H1 (cell line): ENCODE measurements around the gene KCNT1. TPM values are rescaled to one million over a fixed set of nuclear protein-coding genes. Genes with fewer than 3 reads are reported as not detected.

ENCODE experiments used
- CTCF ChIA-PET: fragments of 300-600 bp; sonication (Branson Sonifier 250); formaldehyde crosslinking; loops from one replicate; lab custom pipeline; 2021; ENCODE audit not compliant: partially characterized antibody; lab: Charles Lee
- POLR2A ChIA-PET: fragments of 300-600 bp; sonication (Branson Sonifier 250); formaldehyde crosslinking; loops from one replicate; lab custom pipeline; 2021; ENCODE audit warnings: inconsistent platforms; ENCODE audit not compliant: partially characterized antibody; lab: Charles Lee
- DNase-seq, 2 experiments: peaks; one replicate each; pipeline versions ENCODE4 v3.0.0 to v3.0.0-alpha.2; 2010 to 2022; ENCODE audit warnings: low spot score in 2 of 2, low read depth in 1 of 2, mixed read lengths in 1 of 2
- FAIRE-seq: peaks from 2 replicates; lab custom pipeline; 2011; peaks lifted over from hg19 to GRCh38; lab: Jason Lieb, UNC
- H2AFZ ChIP-seq: 2 replicates; pipeline ENCODE4 v1.8.1; 2012; ENCODE audit warnings: low read length, inconsistent platforms
- H2AK5ac ChIP-seq: 2 replicates; pipeline ENCODE4 v1.6.1; 2013; ENCODE audit warnings: low read depth, low read length
- H2BK120ac ChIP-seq: replicated peaks from 2 replicates; pipeline ENCODE3; 2013; ENCODE audit warnings: low read depth, low read length, inconsistent platforms
- H2BK12ac ChIP-seq: 2 replicates; pipeline ENCODE4 v1.6.1; 2013; ENCODE audit warnings: low read depth, low read length
- H2BK15ac ChIP-seq: 2 replicates; pipeline ENCODE4 v1.6.1; 2013; ENCODE audit warnings: low read length
- H2BK20ac ChIP-seq: 2 replicates; pipeline ENCODE4 v1.6.1; 2013; ENCODE audit warnings: low read length
- H2BK5ac ChIP-seq: 2 replicates; pipeline ENCODE4 v1.6.1; 2013; ENCODE audit warnings: low read depth, low read length
- H3K14ac ChIP-seq: 2 replicates; pipeline ENCODE4 v1.6.1; 2013; ENCODE audit warnings: inconsistent platforms; ENCODE audit not compliant: insufficient read length
- H3K18ac ChIP-seq: 2 replicates; pipeline ENCODE4 v1.6.1; 2013; ENCODE audit warnings: low read length; ENCODE audit errors: extremely low read depth
- H3K23ac ChIP-seq: 2 replicates; pipeline ENCODE4 v1.6.1; 2013; ENCODE audit warnings: inconsistent platforms; ENCODE audit not compliant: insufficient read length
- H3K23me2 ChIP-seq: 2 replicates; pipeline ENCODE4 v1.6.1; 2013; ENCODE audit warnings: low read depth, low read length
- H3K27ac ChIP-seq: 2 replicates; pipeline ENCODE4 v1.6.1; 2011; ENCODE audit warnings: low read depth, low read length, inconsistent platforms
- H3K27me3 ChIP-seq, 4 experiments: replicated peaks in 1 of 4; 1 replicate in 1 of 4; 2 replicates in 3 of 4; pipeline versions ENCODE4 v1.6.1 to v1.8.1; 2011 to 2013; ENCODE audit warnings: low read length in 3 of 4, mild to moderate bottlenecking in 3 of 4, inconsistent platforms in 2 of 4, mixed read lengths in 2 of 4, moderate library complexity in 1 of 4; ENCODE audit not compliant: control insufficient read depth in 3 of 4, insufficient read depth in 3 of 4; ENCODE audit errors: extremely low read depth in 1 of 4
- H3K36me3 ChIP-seq, 4 experiments: 2 replicates each; pipeline versions ENCODE4 v1.6.1 to v1.8.1; 2011 to 2013; ENCODE audit warnings: mild to moderate bottlenecking in 4 of 4, low read length in 3 of 4, moderate library complexity in 2 of 4, control low read depth in 1 of 4, inconsistent platforms in 1 of 4; ENCODE audit not compliant: insufficient read depth in 4 of 4, control insufficient read depth in 2 of 4
- H3K4ac ChIP-seq: replicated peaks from 2 replicates; pipeline ENCODE3; 2013; ENCODE audit warnings: low read length, low read depth, mixed read lengths, inconsistent platforms; ENCODE audit not compliant: insufficient read length
- H3K4me1 ChIP-seq, 4 experiments: replicated peaks in 1 of 4; 1 replicate in 1 of 4; 2 replicates in 3 of 4; pipeline versions ENCODE4 v1.6.1 to v1.8.1; 2011 to 2013; ENCODE audit warnings: low read length in 3 of 4, inconsistent platforms in 2 of 4, mixed read lengths in 1 of 4; ENCODE audit not compliant: insufficient read depth in 4 of 4, control insufficient read depth in 3 of 4
- H3K4me2 ChIP-seq, 2 experiments: 2 replicates each; pipeline versions ENCODE4 v1.6.1 to v1.8.1; 2011 to 2013; ENCODE audit warnings: low read depth in 2 of 2, low read length in 2 of 2, control low read depth in 1 of 2, inconsistent platforms in 1 of 2, mild to moderate bottlenecking in 1 of 2; ENCODE audit not compliant: insufficient read depth in 1 of 2
- H3K4me3 ChIP-seq, 4 experiments: fragments of 200-600, 300-600 bp in 1 of 4; sonication (generic), shearing (Covaris generic), sonication (Bioruptor Twin) in 1 of 4; 2 replicates each; pipeline versions ENCODE4 v1.5.1 to v1.8.1; 2011 to 2016; ENCODE audit warnings: low read length in 4 of 4, low read depth in 3 of 4, control low read depth in 2 of 4, inconsistent platforms in 2 of 4, mild to moderate bottlenecking in 2 of 4, mixed read lengths in 1 of 4, moderate library complexity in 1 of 4; ENCODE audit not compliant: insufficient read depth in 2 of 4; ENCODE audit errors: extremely low read depth in 1 of 4
- H3K56ac ChIP-seq: replicated peaks from 2 replicates; pipeline ENCODE3; 2013; ENCODE audit warnings: low read depth, mild to moderate bottlenecking, mixed read lengths, low read length, inconsistent platforms; ENCODE audit not compliant: insufficient read length
- H3K79me1 ChIP-seq: 2 replicates; pipeline ENCODE4 v1.6.1; 2013; ENCODE audit warnings: low read depth, low read length, control low read depth
- H3K79me2 ChIP-seq, 2 experiments: 2 replicates each; pipeline versions ENCODE4 v1.6.1 to v1.8.1; 2012 to 2013; ENCODE audit warnings: low read length in 2 of 2, mild to moderate bottlenecking in 2 of 2, inconsistent platforms in 1 of 2; ENCODE audit not compliant: insufficient read depth in 2 of 2, control insufficient read depth in 1 of 2
- H3K9ac ChIP-seq, 4 experiments: replicated peaks in 1 of 4; 1 replicate in 1 of 4; 2 replicates in 3 of 4; pipeline versions ENCODE4 v1.6.1 to v1.8.1; 2011 to 2013; ENCODE audit warnings: low read depth in 3 of 4, low read length in 3 of 4, control low read depth in 2 of 4, mild to moderate bottlenecking in 2 of 4, moderate library complexity in 2 of 4, inconsistent platforms in 1 of 4; ENCODE audit errors: extremely low read depth in 1 of 4
- H3K9me3 ChIP-seq, 2 experiments: 2 replicates each; pipeline versions ENCODE4 v1.6.1 to v1.8.1; 2012 to 2013; ENCODE audit warnings: mild to moderate bottlenecking in 2 of 2, moderate library complexity in 2 of 2, control low read depth in 1 of 2, inconsistent platforms in 1 of 2, low read depth in 1 of 2, low read length in 1 of 2, mixed read lengths in 1 of 2; ENCODE audit not compliant: insufficient read depth in 2 of 2
- H4K20me1 ChIP-seq, 2 experiments: replicated peaks in 1 of 2; 2 replicates each; pipeline versions ENCODE3 to v1.8.1; 2011 to 2013; ENCODE audit warnings: inconsistent platforms in 2 of 2, low read length in 2 of 2, mild to moderate bottlenecking in 1 of 2; ENCODE audit not compliant: insufficient read depth in 2 of 2, control insufficient read depth in 1 of 2
- H4K5ac ChIP-seq: 2 replicates; pipeline ENCODE4 v1.6.1; 2013; ENCODE audit warnings: low read length, low read depth, mixed read lengths, inconsistent platforms; ENCODE audit not compliant: insufficient read length
- H4K8ac ChIP-seq: 2 replicates; pipeline ENCODE4 v1.8.0; 2013; ENCODE audit warnings: mild to moderate bottlenecking, moderate library complexity, low read length, inconsistent platforms; ENCODE audit not compliant: insufficient read depth; ENCODE audit errors: extremely low read depth
- H4K91ac ChIP-seq: replicated peaks from 2 replicates; pipeline ENCODE3; 2013; ENCODE audit warnings: low read length, mixed read lengths, inconsistent platforms; ENCODE audit not compliant: insufficient read length
- ATF3 ChIP-seq: IDR thresholded peaks from 2 replicates; pipeline ENCODE4 v1.6.1; 2011; ENCODE audit warnings: low read depth, mild to moderate bottlenecking, low read length; ENCODE audit not compliant: insufficient read depth
- CBX8 ChIP-seq: fragments of 300-800, 300-1000 bp; sonication (generic); IDR thresholded peaks from 2 replicates; pipeline ENCODE4 v1.7.1; 2016; ENCODE audit warnings: low read depth, low read length, borderline replicate concordance
- JUN ChIP-seq: IDR thresholded peaks from 2 replicates; pipeline ENCODE4 v1.6.1; 2011; ENCODE audit warnings: low read depth, mild to moderate bottlenecking, improper control_type of control experiment, low read length
- RXRA ChIP-seq: IDR thresholded peaks from 2 replicates; pipeline ENCODE4 v1.6.1; 2011; ENCODE audit warnings: low read depth, mild to moderate bottlenecking, low read length, moderate library complexity; ENCODE audit not compliant: insufficient read depth
- SP4 ChIP-seq: IDR thresholded peaks from 2 replicates; pipeline ENCODE4 v1.6.1; 2012; ENCODE audit warnings: low read length, inconsistent platforms
- WGBS, 2 experiments: shearing (Covaris generic) in 1 of 2; methylation state at CpG; one replicate each; pipeline versions ENCODE4 v1.1.6 to v1.1.7; 2013 to 2015; ENCODE audit warnings: low lambda C conversion rate in 2 of 2, mixed read lengths in 2 of 2, inconsistent platforms in 1 of 2, low coverage in 1 of 2, missing lambda C conversion rate in 1 of 2; ENCODE audit not compliant: insufficient replicate concordance in 2 of 2, insufficient coverage in 1 of 2, insufficient read length in 1 of 2; ENCODE audit errors: extremely low coverage in 1 of 2, missing lambda C conversion rate in 1 of 2; 5-methylcytosine and 5-hydroxymethylcytosine counted together
- polyA plus RNA-seq, 7 experiments: library from polyadenylated mRNA; depleted of rRNA in 3 of 7; stranded (reverse) in 5 of 7; unstranded in 2 of 7; fragments of >200 nt in 5 of 7; fragments of 200-250 nt in 2 of 7; gene quantifications; 1 replicate in 5 of 7; 2 replicates in 1 of 7; 4 replicates in 1 of 7; pipeline versions ENCODE4 v1.2.1 to v1.2.3, GENCODE V29; 2011 to 2013; ENCODE audit warnings: missing spikeins in 2 of 7, mixed read lengths in 2 of 7
- total RNA-seq: library from RNA; stranded (reverse); fragmentation: NEBNext Ultra II Directional; extraction: Animal tissue kit (Norgen Biotek cat#: 25700); gene quantifications from 2 replicates; pipeline ENCODE4 v1.2.1, GENCODE V29; 2021

KCNT1 gene
- total and polyA plus RNA-seq, 2 of the 8 experiments (the other 6 are each of a cell fraction or from before 2014, with no cell fraction given) = 0.13 to 0.20 TPM

DNA sequence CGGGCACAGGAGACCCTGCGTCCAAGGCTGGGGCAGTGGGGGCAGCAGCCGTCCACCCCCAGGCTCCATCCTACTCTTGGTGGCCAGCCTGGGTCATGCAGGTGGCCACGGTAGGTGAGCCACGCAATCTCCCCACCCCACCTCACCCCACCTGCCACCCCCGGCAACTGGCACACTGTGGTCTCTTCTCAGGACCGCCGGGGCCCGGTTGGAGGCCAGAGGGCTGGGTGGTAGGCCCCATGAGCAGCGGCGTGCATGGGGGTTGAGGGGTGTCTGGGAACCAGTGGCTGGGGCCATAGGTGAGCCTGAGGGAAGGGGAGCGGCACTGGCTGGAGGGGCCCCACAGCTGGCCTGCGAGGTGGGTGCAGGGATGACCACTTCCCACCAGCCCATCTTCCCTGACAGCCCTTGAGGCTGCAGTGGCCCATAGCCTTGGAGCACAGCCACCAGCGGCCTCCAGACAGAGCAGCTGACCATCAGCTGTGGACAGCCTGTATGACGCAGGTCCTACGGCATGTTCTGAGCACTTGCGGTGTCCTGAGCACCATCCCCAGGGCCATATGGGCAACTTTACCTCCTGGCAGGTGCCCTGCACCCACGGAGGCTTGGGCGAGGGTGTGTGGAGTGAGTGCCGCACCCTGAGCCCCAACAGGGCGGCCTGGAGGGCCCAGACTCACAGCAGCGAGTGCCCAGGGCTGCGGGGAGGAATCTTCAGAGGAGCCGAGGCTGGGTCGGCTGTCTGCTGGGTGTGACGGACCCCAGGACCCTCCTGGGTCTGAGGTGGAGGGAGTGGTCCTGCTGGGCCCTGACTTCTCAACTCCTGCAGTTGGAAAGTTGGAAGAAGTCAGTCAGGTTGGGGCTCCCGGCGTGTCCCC is 47.4 kb downstream of the KCNT1 start:
- no peak overlapping the region for H3K4me3 ChIP-seq
- 91% methylated on average over 26 of the region's 28 CpGs; no CpG with 5 or more reads in 1 of the 2 experiments for whole genome bisulfite sequencing, 2 experiments

More for the DNA sequence above, 47.4 kb downstream of the KCNT1 start:
- Histone ChIP-seq H3K79me1 (no peaks in the 10 kb centered on the region), H2BK20ac (no peak overlapping the region), H3K14ac (no peak overlapping the region), H3K27ac (no peak overlapping the region), H2AK5ac (no peak overlapping the region), H3K79me2 (no peaks in the 10 kb centered on the region), H3K4me2 (no peak overlapping the region), H3K23ac (no peak overlapping the region), H4K91ac (no peak overlapping the region), H3K4me1 (no peaks in the 10 kb centered on the region), H2BK5ac (no peak overlapping the region), H4K8ac (peak overlapping the region; percentile 51; the same call in 1 of the 2 replicates), H3K23me2 (peaks cover 8% of the 10 kb centered on the region; the same call in 1 of the 2 replicates), H3K56ac (no peak overlapping the region), H4K5ac (no peak overlapping the region), H3K36me3 (no peaks in the 10 kb centered on the region), H3K9ac (no peak overlapping the region), H3K27me3 (no peaks in the 10 kb centered on the region), H2BK12ac (no peak overlapping the region), H3K4ac (no peak overlapping the region), H2BK15ac (no peak overlapping the region), H2AFZ (no peak overlapping the region)
- ChIA-PET CTCF (no interaction called here), POLR2A (no interaction called here)
- TF ChIP-seq JUN (no peak), ATF3 (no peak), RXRA (no peak), SP4 (no peak), CBX8 (no peak)
- TF ChIP-seq, all 59 proteins: peak for 0
- FAIRE-seq (no peak), DNase-seq (no peak)
- Histone ChIP-seq H3K9me3 (no peaks in the 10 kb centered on the region), H3K18ac (no peak overlapping the region), H2BK120ac (no peak overlapping the region), H4K20me1 (peaks cover 0 to 3% of the 10 kb centered on the region in 2 experiments)
